GM23338 (cell line): Measurements from ENCODE around the gene SVIL. TPM values are rescaled to one million over a fixed set of nuclear protein-coding genes. Genes with fewer than 3 reads are reported as not detected.

Experiments
- ATAC-seq: fragments of 200-7000 bp; cut with Tn5 transposase; 3 replicates; pipeline ENCODE4 v1.9.1; 2020
- DNase-seq: peaks from one replicate; pipeline ENCODE4 v3.0.0-alpha.2; 2015; ENCODE audit warnings: low spot score
- H2AFZ ChIP-seq: fragments of 200-600 bp; sonication (generic); 2 replicates; pipeline ENCODE4 v1.8.0; 2016; ENCODE audit warnings: antibody characterized with exemption, mild to moderate bottlenecking, moderate library complexity
- H3F3A ChIP-seq: fragments of 200-600 bp; sonication (generic); replicated peaks from 2 replicates; pipeline ENCODE4 v1.8.0; 2017; ENCODE audit warnings: antibody characterized with exemption, mixed run types, low read depth
- H3K27ac ChIP-seq: fragments of 200-600 bp; sonication (generic); 2 replicates; pipeline ENCODE4 v1.6.1; 2016; ENCODE audit warnings: low read depth
- H3K27me3 ChIP-seq: fragments of 200-600 bp; sonication (generic); 2 replicates; pipeline ENCODE4 v1.8.0; 2016; ENCODE audit warnings: mild to moderate bottlenecking, mixed run types, moderate library complexity; ENCODE audit not compliant: insufficient read depth
- H3K36me3 ChIP-seq: fragments of 200-600 bp; sonication (generic); 2 replicates; pipeline ENCODE4 v1.8.0; 2016; ENCODE audit warnings: mild to moderate bottlenecking; ENCODE audit not compliant: insufficient read depth
- H3K4me1 ChIP-seq: fragments of 200-600 bp; sonication (generic); 2 replicates; pipeline ENCODE4 v1.8.0; 2016; ENCODE audit warnings: mild to moderate bottlenecking, moderate library complexity; ENCODE audit not compliant: insufficient read depth
- H3K4me2 ChIP-seq: fragments of 200-600 bp; sonication (generic); 2 replicates; pipeline ENCODE4 v1.7.1; 2017; ENCODE audit warnings: mixed run types
- H3K4me3 ChIP-seq: fragments of 200-600 bp; sonication (generic); 2 replicates; pipeline ENCODE4 v1.6.1; 2016; ENCODE audit warnings: mixed run types
- H3K79me2 ChIP-seq: fragments of 200-600 bp; sonication (generic); replicated peaks from 2 replicates; pipeline ENCODE4 v1.8.0; 2017; ENCODE audit warnings: mild to moderate bottlenecking; ENCODE audit not compliant: insufficient read depth
- H3K9me2 ChIP-seq: fragments of 200-600 bp; sonication (generic); 2 replicates; pipeline ENCODE4 v1.8.0; 2017; ENCODE audit not compliant: insufficient read depth
- H4K20me1 ChIP-seq: fragments of 200-600 bp; sonication (generic); replicated peaks from 2 replicates; pipeline ENCODE4 v1.8.0; 2017; ENCODE audit warnings: mild to moderate bottlenecking; ENCODE audit not compliant: insufficient read depth
- H3K27ac Mint-ChIP-seq: 2 replicates; pipeline ENCODE4 v1.8.0; 2020; ENCODE audit warnings: inconsistent platforms, mild to moderate bottlenecking, moderate library complexity, mixed read lengths
- H3K27me3 Mint-ChIP-seq: 3 replicates; pipeline ENCODE4 v1.8.0; 2022; ENCODE audit warnings: low read depth, mild to moderate bottlenecking, moderate library complexity, mixed read lengths, inconsistent platforms; ENCODE audit not compliant: insufficient read depth, poor library complexity
- H3K36me3 Mint-ChIP-seq: 3 replicates; pipeline ENCODE4 v1.8.0; 2021; ENCODE audit warnings: low read depth, mild to moderate bottlenecking, inconsistent platforms, moderate library complexity, mixed read lengths
- H3K4me1 Mint-ChIP-seq: 3 replicates; pipeline ENCODE4 v1.8.0; 2020; ENCODE audit warnings: mild to moderate bottlenecking, inconsistent platforms, mixed read lengths
- H3K4me3 Mint-ChIP-seq: 3 replicates; pipeline ENCODE4 v1.8.0; 2021; ENCODE audit warnings: moderate library complexity, mild to moderate bottlenecking, inconsistent platforms, mixed read lengths
- H3K9me3 Mint-ChIP-seq: 3 replicates; pipeline ENCODE4 v1.8.0; 2020; ENCODE audit warnings: moderate library complexity, mild to moderate bottlenecking, inconsistent platforms, mixed read lengths
- CREB1 ChIP-seq: fragments of 250-450 bp; sonication (Bioruptor Pico); IDR thresholded peaks from 2 replicates; pipeline ENCODE4 v1.5.0; 2020; ENCODE audit warnings: low read depth, mild to moderate bottlenecking, moderate library complexity
- EZH2 ChIP-seq: fragments of 200-600 bp; sonication (generic); IDR thresholded peaks from one replicate; pipeline ENCODE4 v1.8.0; 2017; ENCODE audit warnings: antibody characterized with exemption, mild to moderate bottlenecking, low read depth; ENCODE audit not compliant: unreplicated experiment
- EZH2phosphoT487 ChIP-seq: fragments of 200-600 bp; sonication (generic); IDR thresholded peaks from one replicate; pipeline ENCODE4 v1.8.1; 2018; ENCODE audit warnings: antibody characterized with exemption; ENCODE audit not compliant: unreplicated experiment
- JUNB ChIP-seq: IDR thresholded peaks from one replicate; pipeline ENCODE4 v1.6.1; 2016; ENCODE audit warnings: antibody characterized with exemption; ENCODE audit not compliant: unreplicated experiment
- NANOG ChIP-seq: IDR thresholded peaks from 2 replicates; pipeline ENCODE4 v1.6.1; 2016; ENCODE audit warnings: antibody characterized with exemption, borderline replicate concordance
- POLR2AphosphoS5 ChIP-seq: IDR thresholded peaks from 2 replicates; pipeline ENCODE4 v1.6.1; 2016; ENCODE audit warnings: antibody characterized with exemption, low read depth
- STAT1 ChIP-seq: IDR thresholded peaks from one replicate; pipeline ENCODE4 v1.6.1; 2016; ENCODE audit warnings: antibody characterized with exemption; ENCODE audit not compliant: unreplicated experiment
- ZNF114 ChIP-seq: fragments of 250-450 bp; sonication (Bioruptor Pico); IDR thresholded peaks from 2 replicates; pipeline ENCODE4 v1.5.0; 2020; ENCODE audit warnings: mild to moderate bottlenecking, moderate library complexity
- ZNF331 ChIP-seq: fragments of 250-450 bp; sonication (Bioruptor Pico); IDR thresholded peaks from 2 replicates; pipeline ENCODE4 v1.5.0; 2020; ENCODE audit warnings: low read depth, mild to moderate bottlenecking, moderate library complexity
- ZNF462 ChIP-seq: fragments of 250-450 bp; sonication (Bioruptor Pico); IDR thresholded peaks from 2 replicates; pipeline ENCODE4 v1.5.0; 2020; ENCODE audit warnings: mild to moderate bottlenecking, moderate library complexity
- polyA plus RNA-seq: library from polyadenylated mRNA; unstranded; fragments of >200 nt; fragmentation: Nextera tagmentation; extraction: Ambion mirVana; gene quantifications from 2 replicates; pipeline ENCODE4 v1.2.1, GENCODE V29; 2016
- total RNA-seq: library from RNA; depleted of rRNA; stranded (reverse); fragments of >200 nt; shearing (Covaris generic); gene quantifications from 2 replicates; pipeline ENCODE4 v1.2.3, GENCODE V29; 2014
- TF ChIP-seq, protein P1 (sequence below), 2 experiments: fragments of 200-600 bp in 1 of 2; sonication (generic) in 1 of 2; conservative IDR thresholded peaks; 2 replicates each; pipeline versions ENCODE4 v1.5.1 to v1.6.1; 2016 to 2017; ENCODE audit warnings: antibody characterized with exemption in 2 of 2, low read depth in 2 of 2, mild to moderate bottlenecking in 2 of 2, moderate library complexity in 1 of 2
- TF ChIP-seq, protein P2 (sequence below): IDR thresholded peaks from 2 replicates; pipeline ENCODE4 v1.6.1; 2016; ENCODE audit warnings: antibody characterized with exemption
- TF ChIP-seq, protein P3 (sequence below): IDR thresholded peaks from one replicate; pipeline ENCODE4 v1.6.1; 2018; ENCODE audit warnings: antibody characterized with exemption; ENCODE audit not compliant: unreplicated experiment

SVIL gene
- total and polyA plus RNA-seq, 2 experiments from 2014 or later, result 8.8 to 34.9 TPM

DNA sequence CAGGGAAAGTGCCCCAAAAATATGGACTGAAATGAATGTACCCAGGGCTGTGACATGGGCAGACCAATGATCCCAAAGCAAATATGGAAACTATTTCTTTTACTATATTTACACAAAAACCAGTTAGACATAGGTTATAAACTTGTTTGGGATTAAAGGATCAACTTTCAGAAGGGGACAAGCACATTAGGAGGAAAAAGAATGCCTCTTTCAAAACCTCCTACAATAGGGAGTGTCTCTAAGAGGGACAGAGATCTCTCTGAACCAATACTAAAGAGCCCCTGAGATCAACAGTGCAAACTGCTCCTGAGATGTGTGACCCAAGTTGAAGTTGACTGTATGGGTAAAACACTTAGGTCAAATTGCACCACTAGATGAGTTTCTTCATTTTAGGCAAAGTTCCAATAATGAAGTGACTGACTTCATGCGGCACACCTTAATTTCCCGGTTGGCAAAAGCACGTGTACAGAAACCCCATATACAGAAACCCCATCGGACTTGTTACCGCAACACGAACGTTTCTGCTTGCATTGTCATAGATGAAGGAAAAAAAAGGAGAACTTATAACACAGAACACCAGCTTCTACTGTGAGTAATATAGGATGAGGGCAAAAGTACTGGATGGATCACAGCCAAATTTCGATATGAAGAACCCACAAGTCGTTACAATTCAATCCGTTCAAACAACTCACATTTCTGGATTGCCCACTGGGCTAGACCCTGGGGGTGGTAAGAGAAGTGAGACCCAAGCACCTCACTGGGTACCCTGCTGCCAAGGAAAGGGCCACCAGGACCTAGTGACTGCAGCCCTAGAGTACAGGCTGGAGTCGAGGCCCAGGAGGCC is 4.3 kb downstream of the SVIL start:
- Histone ChIP-seq H3K4me3 (no peak overlapping the region), H3K27ac (no peak overlapping the region), H4K20me1 (no peaks in the 10 kb centered on the region), H3K4me2 (no peak overlapping the region), H2AFZ (no peak overlapping the region), H3K79me2 (no peaks in the 10 kb centered on the region), H3K9me2 (no peaks in the 10 kb centered on the region), H3K27me3 (no peaks in the 10 kb centered on the region), H3K4me1 (peaks cover 22% of the 10 kb centered on the region), H3F3A (no peaks in the 10 kb centered on the region), H3K36me3 (no peaks in the 10 kb centered on the region)
- H3K27ac Mint-ChIP-seq, result no peak overlapping the region; the same call in 1 of the 2 replicates
- DNase-seq (no peak), ATAC-seq (no peak)
- peaks cover 34% of the 10 kb centered on the region for H3K4me1 Mint-ChIP-seq
- H3K27me3 Mint-ChIP-seq, result peaks cover 1% of the 10 kb centered on the region
- no peaks in the 10 kb centered on the region for H3K9me3 Mint-ChIP-seq
- no peak overlapping the region for H3K4me3 Mint-ChIP-seq
- H3K36me3 Mint-ChIP-seq, result peaks cover 3% of the 10 kb centered on the region; the same call in 2 of the 3 replicates
- TF ChIP-seq EZH2 (no peak), EZH2phosphoT487 (no peak), JUNB (no peak), POLR2AphosphoS5 (no peak), ZNF114 (CRISPR knock-in tag) (no peak), ZNF331 (CRISPR knock-in tag) (no peak), NANOG (no peak), STAT1 (no peak), CREB1 (CRISPR knock-in tag) (no peak), ZNF462 (CRISPR knock-in tag) (no peak)
- TF ChIP-seq, protein P1, sequence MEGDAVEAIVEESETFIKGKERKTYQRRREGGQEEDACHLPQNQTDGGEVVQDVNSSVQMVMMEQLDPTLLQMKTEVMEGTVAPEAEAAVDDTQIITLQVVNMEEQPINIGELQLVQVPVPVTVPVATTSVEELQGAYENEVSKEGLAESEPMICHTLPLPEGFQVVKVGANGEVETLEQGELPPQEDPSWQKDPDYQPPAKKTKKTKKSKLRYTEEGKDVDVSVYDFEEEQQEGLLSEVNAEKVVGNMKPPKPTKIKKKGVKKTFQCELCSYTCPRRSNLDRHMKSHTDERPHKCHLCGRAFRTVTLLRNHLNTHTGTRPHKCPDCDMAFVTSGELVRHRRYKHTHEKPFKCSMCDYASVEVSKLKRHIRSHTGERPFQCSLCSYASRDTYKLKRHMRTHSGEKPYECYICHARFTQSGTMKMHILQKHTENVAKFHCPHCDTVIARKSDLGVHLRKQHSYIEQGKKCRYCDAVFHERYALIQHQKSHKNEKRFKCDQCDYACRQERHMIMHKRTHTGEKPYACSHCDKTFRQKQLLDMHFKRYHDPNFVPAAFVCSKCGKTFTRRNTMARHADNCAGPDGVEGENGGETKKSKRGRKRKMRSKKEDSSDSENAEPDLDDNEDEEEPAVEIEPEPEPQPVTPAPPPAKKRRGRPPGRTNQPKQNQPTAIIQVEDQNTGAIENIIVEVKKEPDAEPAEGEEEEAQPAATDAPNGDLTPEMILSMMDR (conservative IDR thresholded peaks at IDR 0.05; ENCODE audit: low read depth in 2 of 2), result no peak
- TF ChIP-seq, protein P2, sequence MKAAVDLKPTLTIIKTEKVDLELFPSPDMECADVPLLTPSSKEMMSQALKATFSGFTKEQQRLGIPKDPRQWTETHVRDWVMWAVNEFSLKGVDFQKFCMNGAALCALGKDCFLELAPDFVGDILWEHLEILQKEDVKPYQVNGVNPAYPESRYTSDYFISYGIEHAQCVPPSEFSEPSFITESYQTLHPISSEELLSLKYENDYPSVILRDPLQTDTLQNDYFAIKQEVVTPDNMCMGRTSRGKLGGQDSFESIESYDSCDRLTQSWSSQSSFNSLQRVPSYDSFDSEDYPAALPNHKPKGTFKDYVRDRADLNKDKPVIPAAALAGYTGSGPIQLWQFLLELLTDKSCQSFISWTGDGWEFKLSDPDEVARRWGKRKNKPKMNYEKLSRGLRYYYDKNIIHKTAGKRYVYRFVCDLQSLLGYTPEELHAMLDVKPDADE, result no peak
- TF ChIP-seq, protein P3, sequence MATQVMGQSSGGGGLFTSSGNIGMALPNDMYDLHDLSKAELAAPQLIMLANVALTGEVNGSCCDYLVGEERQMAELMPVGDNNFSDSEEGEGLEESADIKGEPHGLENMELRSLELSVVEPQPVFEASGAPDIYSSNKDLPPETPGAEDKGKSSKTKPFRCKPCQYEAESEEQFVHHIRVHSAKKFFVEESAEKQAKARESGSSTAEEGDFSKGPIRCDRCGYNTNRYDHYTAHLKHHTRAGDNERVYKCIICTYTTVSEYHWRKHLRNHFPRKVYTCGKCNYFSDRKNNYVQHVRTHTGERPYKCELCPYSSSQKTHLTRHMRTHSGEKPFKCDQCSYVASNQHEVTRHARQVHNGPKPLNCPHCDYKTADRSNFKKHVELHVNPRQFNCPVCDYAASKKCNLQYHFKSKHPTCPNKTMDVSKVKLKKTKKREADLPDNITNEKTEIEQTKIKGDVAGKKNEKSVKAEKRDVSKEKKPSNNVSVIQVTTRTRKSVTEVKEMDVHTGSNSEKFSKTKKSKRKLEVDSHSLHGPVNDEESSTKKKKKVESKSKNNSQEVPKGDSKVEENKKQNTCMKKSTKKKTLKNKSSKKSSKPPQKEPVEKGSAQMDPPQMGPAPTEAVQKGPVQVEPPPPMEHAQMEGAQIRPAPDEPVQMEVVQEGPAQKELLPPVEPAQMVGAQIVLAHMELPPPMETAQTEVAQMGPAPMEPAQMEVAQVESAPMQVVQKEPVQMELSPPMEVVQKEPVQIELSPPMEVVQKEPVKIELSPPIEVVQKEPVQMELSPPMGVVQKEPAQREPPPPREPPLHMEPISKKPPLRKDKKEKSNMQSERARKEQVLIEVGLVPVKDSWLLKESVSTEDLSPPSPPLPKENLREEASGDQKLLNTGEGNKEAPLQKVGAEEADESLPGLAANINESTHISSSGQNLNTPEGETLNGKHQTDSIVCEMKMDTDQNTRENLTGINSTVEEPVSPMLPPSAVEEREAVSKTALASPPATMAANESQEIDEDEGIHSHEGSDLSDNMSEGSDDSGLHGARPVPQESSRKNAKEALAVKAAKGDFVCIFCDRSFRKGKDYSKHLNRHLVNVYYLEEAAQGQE, result no peak
